ENCODE results near the gene SMIM7. TPM values are rescaled to one million over a fixed set of nuclear protein-coding genes. Genes with fewer than 3 reads are reported as not detected.

SMIM7 gene
- total RNA-seq, 1 experiment from 2014 or later = 66.4 TPM

GRCh38 chr19:16609511-16610200, 50.3 kb downstream of the SMIM7 start:
- Histone ChIP-seq H3K4me3 (replicated peaks in 1 of 2; ENCODE audit: low read depth in 1 of 2, low read length in 2 of 2) (no peak overlapping the region), H3K36me3 (ENCODE audit: control insufficient read depth in 1 of 2, insufficient read depth in 2 of 2, low read length in 2 of 2) (no peaks in the 10 kb centered on the region), H3K4me1 (ENCODE audit: control insufficient read depth in 1 of 2, insufficient read depth in 2 of 2, low read length in 2 of 2) (peaks cover 3 to 20% of the 10 kb centered on the region in 2 experiments; a peak in 3 of 4 replicates), H3K9me3 (ENCODE audit: control insufficient read depth in 1 of 2, insufficient read depth in 1 of 2, low read depth in 1 of 2, low read length in 2 of 2) (no peaks in the 10 kb centered on the region), H4K20me1 (ENCODE audit: insufficient read depth) (peaks cover 20% of the 10 kb centered on the region; the same call in 1 of the 2 replicates), H3K79me2 (ENCODE audit: insufficient read depth, low read length) (peaks cover 100% of the 10 kb centered on the region), H3K27me3 (ENCODE audit: insufficient read depth, low read length) (no peaks in the 10 kb centered on the region), H3K9me2 (ENCODE audit: insufficient read depth) (no peaks in the 10 kb centered on the region), H2AFZ (ENCODE audit: low read depth, low read length, poor library complexity, severe bottlenecking) (no peak overlapping the region), H3K9ac (ENCODE audit: low read length) (no peak overlapping the region), H3K27ac (ENCODE audit: low read depth, low read length) (no peak overlapping the region), H3K4me2 (ENCODE audit: low read length) (no peak overlapping the region)
- no TSS peak for BruUV-seq (replicated peaks)
- ChIA-PET CTCF (no interaction called here), RAD21 (ENCODE audit: low non-redundant PET in 1 of 2, low total read pairs in 2 of 2, uncharacterized antibody in 2 of 2, unreplicated experiment in 2 of 2) (no interaction called here), POLR2A (no interaction called here)
- DNase-seq (ENCODE audit: low read depth, low spot score) (no peak), ATAC-seq (no peak)
- no peak for TF ChIP-seq YY1 (IDR thresholded peaks at IDR 0.05; ENCODE audit: extremely low read depth, insufficient replicate concordance, low read depth, low read length)
- no peak for TF ChIP-seq ELF1 (IDR thresholded peaks at IDR 0.05; ENCODE audit: borderline replicate concordance, low read depth)
- no peak for TF ChIP-seq CEBPB (IDR thresholded peaks at IDR 0.05; ENCODE audit: low read depth)
- TF ChIP-seq EZH2phosphoT487 (IDR thresholded peaks at IDR 0.05; ENCODE audit: borderline replicate concordance) = no peak
- no peak for TF ChIP-seq CTCF (IDR thresholded peaks at IDR 0.05 in 2 of 3, conservative IDR thresholded peaks at IDR 0.05 in 1 of 3; ENCODE audit: borderline replicate concordance in 1 of 3, insufficient read depth in 1 of 3, low read depth in 2 of 3, low read length in 2 of 3)
- no peak for TF ChIP-seq CBX3 (IDR thresholded peaks at IDR 0.05; ENCODE audit: low read depth)
- no peak for TF ChIP-seq RAD21 (IDR thresholded peaks at IDR 0.05; ENCODE audit: low read depth)
- TF ChIP-seq REST (IDR thresholded peaks at IDR 0.05; ENCODE audit: low read depth) = no peak
- no peak for TF ChIP-seq POLR2A (IDR thresholded peaks at IDR 0.05; ENCODE audit: borderline replicate concordance, extremely low read depth, insufficient read depth, insufficient read length)
- TF ChIP-seq TCF7L2 (IDR thresholded peaks at IDR 0.05; ENCODE audit: borderline replicate concordance, extremely low read depth, insufficient read depth, insufficient read length) = no peak
- no peak for TF ChIP-seq FOSL1 (IDR thresholded peaks at IDR 0.05; ENCODE audit: low read depth)
- no peak for TF ChIP-seq POLR2AphosphoS5 (IDR thresholded peaks at IDR 0.05; ENCODE audit: low read depth, low read length)
- TF ChIP-seq EZH2 (IDR thresholded peaks at IDR 0.05) = no peak
- TF ChIP-seq JUND (IDR thresholded peaks at IDR 0.05) = no peak
- no peak for TF ChIP-seq EGR1 (IDR thresholded peaks at IDR 0.05; ENCODE audit: low read depth)
- TF ChIP-seq MAX (IDR thresholded peaks at IDR 0.05) = no peak
- no peak for TF ChIP-seq ZNF274 (IDR thresholded peaks at IDR 0.05; ENCODE audit: low read depth, low read length)
- TF ChIP-seq SP1 (IDR thresholded peaks at IDR 0.05; ENCODE audit: low read depth) = no peak
- intact Hi-C loops (cut with micrococcal nuclease) = no loop called here
